Raji (cell line): Measurements from ENCODE around the gene HNF1A.

ENCODE experiments used
- POLR2A ChIP-seq: IDR thresholded peaks from 2 replicates; pipeline ENCODE4 v1.6.1; 2011; ENCODE audit warnings: low read depth, low read length, control low read depth; ENCODE audit not compliant: insufficient read depth

Gene HNF1A

GRCh38 chr12:120978296-120979219, at the start of gene HNF1A:
HNF1A (plus strand) TSS chr12:120978543; CDS start chr12:120978769, 226 bp downstream.
- TF ChIP-seq POLR2A, result no peak

GRCh38 chr12:120928864-120929652, 49.3 kb upstream of the HNF1A start:
- no peak for TF ChIP-seq POLR2A

- TF ChIP-seq POLR2A, result no peak
These were observed 48.3 kb upstream of the HNF1A start for GRCh38 chr12:120930032-120930431.

- TF ChIP-seq POLR2A, result no peak
These were observed 46.3 kb upstream of the HNF1A start for GRCh38 chr12:120932058-120932457.

- TF ChIP-seq POLR2A, result no peak
These were observed 45.3 kb upstream of the HNF1A start for GRCh38 chr12:120932956-120933526.

- TF ChIP-seq POLR2A, result no peak
These were observed 44.6 kb upstream of the HNF1A start for GRCh38 chr12:120933786-120934185.

- no peak for TF ChIP-seq POLR2A
These were observed 42.1 kb upstream of the HNF1A start for GRCh38 chr12:120936197-120936596.

- TF ChIP-seq POLR2A, result no peak
These were observed 39.8 kb upstream of the HNF1A start for GRCh38 chr12:120938496-120938895.

GRCh38 chr12:120939523-120939922, 38.8 kb upstream of the HNF1A start:
- TF ChIP-seq POLR2A, result no peak

- no peak for TF ChIP-seq POLR2A
These were observed 38.3 kb upstream of the HNF1A start for GRCh38 chr12:120940006-120940405.

GRCh38 chr12:120940799-120941198, 37.5 kb upstream of the HNF1A start:
- no peak for TF ChIP-seq POLR2A

GRCh38 chr12:120941412-120941811, 36.9 kb upstream of the HNF1A start:
- TF ChIP-seq POLR2A, result no peak

- TF ChIP-seq POLR2A, result no peak
These were observed 36.4 kb upstream of the HNF1A start for GRCh38 chr12:120941846-120942405.

- no peak for TF ChIP-seq POLR2A
These were observed 34.9 kb upstream of the HNF1A start for GRCh38 chr12:120943482-120943881.

GRCh38 chr12:120944645-120945217, 33.6 kb upstream of the HNF1A start:
- no peak for TF ChIP-seq POLR2A
